GM18520 (cell line): Measurements from ENCODE around the gene DLGAP1.
"Not testable (repeated sequence)": the region's sequence is repeated elsewhere in the genome, so short reads cannot be mapped to it uniquely, and the experiment has no call there.

Experiments used
- ATAC-seq: cut with Tn5 transposase; IDR thresholded peaks from one replicate; pipeline ENCODE4 v1.9.1; 2021; ENCODE audit not compliant: unreplicated experiment

Gene DLGAP1

DNA sequence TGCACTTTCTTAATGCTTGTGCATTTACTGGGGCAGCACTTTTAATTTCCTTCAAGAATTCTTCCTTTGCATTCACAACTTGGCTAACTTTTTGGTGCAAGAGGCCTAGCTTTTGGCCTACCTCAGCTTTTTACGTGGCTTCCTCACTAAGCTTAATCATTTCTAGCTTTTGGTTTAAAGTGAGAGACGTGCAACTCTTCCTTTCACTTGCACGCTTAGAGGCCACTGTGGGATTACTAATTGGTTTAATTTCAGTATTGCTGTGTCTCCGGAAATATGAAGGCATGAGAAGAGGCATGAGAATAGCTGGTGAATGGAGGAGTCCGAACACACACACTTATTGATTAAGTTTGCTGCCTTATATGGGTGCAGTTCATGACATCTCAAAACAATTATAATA is 354.1 kb downstream of the DLGAP1 start:
- peak; percentile 54 for ATAC-seq

DNA sequence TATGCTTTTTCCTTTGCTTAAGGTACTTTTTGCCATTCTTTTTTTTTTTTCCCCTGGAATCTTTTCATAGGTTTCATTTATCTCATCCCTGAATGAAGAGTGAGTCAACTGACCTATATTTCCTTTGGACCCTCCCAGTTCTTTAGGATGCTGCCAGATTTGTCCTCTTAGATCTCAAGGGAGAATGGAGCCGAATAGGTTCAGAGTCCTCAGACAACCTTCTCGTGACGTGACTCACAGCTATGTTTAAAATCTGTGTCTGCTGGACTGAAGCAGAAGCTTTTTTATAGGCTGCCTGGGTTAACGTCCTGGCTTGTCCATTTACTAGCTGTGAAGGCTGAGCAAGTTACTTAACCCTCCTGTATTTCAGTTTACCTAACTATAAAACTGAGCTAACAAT is 358.6 kb downstream of the DLGAP1 start:
- no peak for ATAC-seq

DNA sequence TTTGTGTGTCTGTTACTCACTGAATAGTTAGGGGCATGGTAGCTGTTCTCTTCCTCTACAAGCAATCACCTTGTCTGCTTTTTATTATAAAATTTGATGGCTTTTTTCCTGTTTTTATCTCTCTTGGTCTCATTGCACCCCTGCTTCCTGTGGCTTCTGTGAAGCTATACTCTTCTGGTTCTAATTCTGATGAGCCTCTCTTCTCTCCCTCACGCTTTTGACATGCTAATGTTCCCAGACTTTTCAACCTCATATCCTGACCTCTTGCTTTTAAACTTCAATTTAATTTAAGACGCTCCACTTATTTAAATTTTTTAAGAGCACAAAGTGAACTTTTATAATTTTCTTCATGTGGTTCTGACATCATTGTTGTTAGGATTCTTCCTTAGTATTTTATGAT is 361.4 kb downstream of the DLGAP1 start:
- no peak for ATAC-seq

DNA sequence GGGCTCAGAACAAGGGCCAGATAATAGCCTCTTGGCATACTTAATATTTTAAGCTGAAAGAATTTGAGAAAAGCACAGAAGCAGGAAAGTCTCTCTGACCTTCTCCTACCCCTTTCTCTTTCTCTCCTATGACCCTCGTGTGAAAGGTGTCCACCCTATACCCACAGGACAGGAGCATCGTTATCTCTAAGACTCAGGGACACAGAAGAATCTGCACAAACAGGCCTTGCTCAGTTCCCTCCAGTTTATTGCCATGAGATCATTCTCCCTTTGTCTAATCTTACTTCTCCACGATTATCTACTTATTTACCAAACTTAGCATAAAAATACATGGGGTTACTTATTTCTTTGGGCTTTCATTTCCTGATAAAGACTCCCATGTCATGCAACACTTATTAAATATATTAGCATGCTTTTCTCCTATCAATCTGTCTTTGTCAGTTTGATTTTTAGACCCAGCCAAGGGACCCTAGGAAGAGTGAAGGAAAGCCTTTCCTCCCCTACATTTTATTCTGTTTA is 370.7 kb downstream of the DLGAP1 start:
- ATAC-seq, result no peak

DNA sequence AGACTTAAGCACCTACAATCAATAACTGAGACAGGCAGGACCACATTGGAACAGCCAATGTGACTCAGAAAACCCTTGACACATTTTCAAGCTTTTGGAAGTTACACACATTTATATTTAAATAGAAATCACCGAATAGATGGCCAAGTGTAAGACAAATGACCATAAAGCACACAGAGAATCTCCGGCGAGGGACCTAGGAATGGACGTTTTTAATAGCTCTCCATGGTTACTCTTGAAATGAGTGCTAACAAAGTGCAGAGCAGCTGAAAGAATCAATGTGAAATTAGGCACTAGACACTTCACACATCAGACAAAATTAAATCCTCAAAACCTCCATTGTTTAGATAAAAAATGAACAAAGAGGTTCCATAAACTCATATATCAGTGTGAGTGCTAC is 376.9 kb downstream of the DLGAP1 start:
- ATAC-seq, result no peak

DNA sequence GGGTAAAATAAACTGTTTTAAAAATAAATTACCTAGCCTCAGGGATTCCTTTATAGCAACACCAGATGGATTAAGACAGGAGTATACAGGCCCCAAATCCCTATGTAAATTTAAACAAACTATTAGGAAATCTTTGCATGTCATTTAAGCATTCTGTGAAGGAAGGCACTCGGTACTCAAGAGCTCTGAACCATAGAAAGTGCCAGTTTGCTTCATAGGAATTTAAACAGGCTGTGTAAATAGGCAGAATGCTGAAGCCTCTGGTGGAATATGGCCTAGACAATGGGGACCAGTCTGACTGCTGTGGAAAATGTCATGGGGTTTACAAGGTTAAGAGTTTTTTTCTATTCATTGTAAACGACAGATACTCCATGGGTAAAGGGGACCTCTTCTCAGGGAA is 377.4 kb downstream of the DLGAP1 start:
- no peak for ATAC-seq

DNA sequence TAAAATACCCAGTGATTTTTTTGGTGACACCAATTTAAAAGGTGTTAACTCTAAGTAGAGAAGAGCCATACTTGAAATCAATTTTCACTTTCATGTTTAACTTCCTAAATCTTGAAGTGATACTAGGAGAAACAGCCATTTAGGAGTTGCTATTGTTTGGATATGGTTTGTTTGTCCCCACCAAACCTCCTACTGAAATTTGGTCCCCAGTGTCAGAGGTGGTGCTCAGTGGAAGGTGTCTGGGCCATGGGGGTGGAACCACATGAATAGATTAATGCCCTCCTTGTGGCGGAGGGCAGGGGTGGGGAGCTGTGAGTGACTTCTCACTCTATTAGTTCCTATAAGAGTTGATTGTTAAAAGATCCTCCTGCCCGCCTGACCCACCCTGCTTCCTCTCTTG is 377.9 kb downstream of the DLGAP1 start:
- ATAC-seq, result no peak

DNA sequence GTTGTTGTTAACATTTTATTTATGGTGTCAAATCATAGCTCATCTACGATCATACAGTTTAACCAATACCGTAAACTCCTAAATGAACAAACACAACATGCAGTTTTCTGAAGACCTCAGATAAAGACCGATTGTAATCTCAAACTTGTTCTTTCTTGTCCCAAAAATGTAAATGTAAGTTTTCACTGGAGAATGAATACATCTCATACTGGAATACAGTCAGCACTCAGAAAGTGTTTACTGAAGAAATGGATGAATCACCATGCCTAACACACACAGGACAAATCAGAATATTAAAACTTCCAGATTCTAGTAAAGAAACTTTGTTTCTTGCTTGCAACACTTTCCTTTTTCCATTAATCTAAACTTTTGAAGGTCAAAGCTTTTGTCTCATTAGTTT is 380.5 kb downstream of the DLGAP1 start:
- no peak for ATAC-seq

DNA sequence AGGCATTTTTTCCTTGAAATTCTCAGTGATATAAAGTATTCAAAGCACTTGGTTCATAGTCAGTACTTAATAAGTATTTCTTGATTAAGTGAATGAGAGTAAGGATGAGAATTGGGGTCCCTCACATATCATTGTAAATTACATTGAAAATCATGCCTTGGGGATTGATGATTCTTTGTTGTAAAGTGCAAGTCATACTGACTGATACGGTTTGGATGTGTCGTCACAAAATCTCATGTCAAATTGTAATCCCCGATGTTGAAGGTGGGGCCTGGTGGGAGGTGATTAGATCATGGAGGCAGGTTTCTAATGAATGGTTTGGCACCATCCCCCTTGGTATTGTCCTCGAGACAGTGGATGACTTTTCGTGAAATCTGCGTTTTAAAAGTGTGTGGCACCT is 385.9 kb downstream of the DLGAP1 start:
- no peak for ATAC-seq

DNA sequence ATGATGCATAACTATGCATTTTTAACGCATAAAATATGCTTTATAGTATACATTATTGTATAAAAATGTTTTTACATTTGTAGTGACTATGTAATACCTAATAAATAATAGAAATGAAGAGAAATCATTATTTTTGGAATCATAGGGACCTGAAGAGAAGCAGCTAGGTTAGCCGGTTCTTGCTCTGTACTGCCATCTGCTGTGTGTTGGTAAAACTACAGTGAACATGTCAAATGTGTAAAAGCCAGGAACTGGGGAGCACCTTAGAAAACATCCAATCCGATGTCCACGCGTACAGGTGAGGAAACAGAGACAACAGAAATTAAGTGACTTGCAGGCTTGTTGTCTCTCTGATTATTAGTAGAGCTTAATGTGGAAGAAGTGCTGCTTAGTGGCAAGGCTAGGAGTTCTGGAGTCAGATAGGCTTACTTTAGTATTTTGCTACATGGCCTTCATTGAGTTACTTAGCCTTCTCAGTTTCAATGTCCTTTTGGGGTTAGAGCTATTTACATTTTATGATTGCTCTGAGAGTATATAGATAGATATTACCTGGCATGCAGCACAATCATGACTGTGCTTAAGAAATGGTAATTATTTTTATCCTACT is 386.5 kb downstream of the DLGAP1 start:
- ATAC-seq, result no peak

DNA sequence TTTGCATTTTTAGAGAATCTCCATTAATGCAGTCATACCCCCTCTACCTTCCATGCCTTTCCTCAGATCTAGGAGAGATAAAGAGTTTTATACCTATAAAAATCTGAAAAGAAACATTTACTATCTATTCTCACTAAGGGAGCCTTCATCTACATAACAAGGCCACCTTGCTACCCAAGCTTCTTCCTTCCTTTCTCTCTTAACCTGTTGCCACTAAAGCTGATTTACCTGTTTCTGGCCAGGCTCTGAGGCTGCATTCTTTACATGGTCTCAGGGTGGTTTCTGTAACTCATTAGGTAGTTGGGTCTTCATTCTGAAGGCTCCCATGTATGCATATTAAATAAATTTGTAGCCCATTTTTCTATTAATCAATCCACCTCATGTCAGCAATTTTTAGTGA is 391.6 kb downstream of the DLGAP1 start:
- ATAC-seq, result no peak

DNA sequence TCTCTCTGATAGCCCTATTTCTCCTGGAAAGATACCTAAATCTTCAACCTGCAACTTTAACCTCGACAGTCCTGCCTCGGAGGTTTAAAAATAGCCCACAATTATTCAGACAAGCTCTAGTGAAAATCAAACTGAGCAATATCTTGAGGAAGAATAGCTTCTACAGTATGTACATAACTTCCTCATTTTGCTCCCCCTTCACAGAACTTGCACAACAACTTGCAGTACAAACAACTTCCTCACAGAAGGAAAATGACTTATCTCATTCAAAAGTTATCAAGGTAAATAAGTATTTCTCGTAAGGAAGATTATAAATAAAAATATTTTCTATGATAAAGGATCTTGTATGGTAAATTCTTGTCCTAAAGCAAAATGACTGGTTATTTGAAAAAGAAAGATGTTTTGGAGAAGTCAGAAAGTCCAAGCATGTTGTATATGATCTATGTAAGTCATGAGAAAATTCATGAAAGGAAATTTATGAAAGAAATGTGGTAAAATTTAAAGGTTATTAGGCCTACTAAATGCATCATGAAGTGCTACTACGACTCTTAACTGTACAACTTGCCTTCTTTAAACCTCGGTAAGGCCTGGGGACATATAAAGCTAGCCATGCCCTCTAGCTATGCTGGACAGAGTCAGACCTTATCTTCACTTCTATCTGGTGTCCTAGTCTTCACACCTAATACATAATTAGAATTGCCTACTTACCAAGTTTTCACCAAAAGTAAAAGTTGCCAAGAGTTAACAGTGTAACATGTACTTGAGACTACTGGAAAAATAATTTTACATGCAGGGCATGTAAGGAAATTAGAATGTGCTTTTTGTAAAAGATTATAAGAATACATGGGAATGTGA is 394.5 kb downstream of the DLGAP1 start:
- no peak for ATAC-seq

DNA sequence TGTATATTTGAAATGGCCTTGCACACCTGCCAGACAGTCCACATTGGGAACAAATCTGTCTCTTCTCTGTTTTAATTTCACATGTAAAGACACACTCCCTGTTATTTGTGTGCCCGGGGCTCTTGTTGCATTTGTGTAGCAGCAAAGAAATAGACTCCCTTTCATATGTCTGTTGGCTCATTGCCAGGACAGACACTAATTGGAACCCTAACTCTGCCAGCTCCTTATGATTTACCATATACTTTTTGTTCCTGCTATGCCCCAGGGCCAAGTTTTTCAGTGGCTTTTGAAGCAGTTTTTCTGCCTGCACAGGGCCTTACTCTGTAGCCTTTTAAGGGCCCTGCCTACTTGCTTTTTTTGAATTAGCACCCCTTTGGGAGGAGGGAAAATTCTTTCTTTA is 396.9 kb downstream of the DLGAP1 start:
- no peak for ATAC-seq

DNA sequence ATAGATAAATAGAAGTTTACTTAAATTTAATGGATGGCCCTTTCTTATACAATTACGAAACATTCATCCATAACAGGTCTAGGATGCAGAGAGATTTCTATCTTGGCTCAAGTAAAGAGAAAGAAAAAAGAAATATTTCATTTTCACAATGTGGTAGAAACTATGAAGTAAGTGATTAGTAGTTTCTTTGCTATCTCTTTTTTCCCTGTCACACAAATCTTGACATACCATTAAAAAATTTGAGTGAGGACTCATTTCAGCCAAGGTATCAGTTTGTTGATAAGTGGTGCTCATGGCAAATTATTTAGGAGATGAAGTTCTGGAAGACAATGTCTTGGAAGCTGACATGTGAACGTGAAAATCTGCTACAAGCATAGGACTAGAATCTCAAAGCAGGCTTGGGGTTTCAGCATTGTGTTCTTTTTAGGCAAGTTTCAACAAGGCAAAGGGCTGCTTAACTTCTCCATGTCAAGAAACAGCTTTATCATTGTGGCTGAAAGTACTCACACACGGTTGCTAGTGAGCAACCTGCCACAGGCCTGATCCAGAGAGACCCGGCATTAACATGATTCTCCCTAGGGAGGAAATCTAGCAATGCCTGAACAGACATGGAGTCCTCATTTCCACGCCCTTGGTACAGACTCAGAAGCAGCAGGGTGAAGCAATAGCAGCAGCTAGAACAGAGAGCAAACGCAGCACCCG is 414.6 kb downstream of the DLGAP1 start:
- ATAC-seq, result no peak

DNA sequence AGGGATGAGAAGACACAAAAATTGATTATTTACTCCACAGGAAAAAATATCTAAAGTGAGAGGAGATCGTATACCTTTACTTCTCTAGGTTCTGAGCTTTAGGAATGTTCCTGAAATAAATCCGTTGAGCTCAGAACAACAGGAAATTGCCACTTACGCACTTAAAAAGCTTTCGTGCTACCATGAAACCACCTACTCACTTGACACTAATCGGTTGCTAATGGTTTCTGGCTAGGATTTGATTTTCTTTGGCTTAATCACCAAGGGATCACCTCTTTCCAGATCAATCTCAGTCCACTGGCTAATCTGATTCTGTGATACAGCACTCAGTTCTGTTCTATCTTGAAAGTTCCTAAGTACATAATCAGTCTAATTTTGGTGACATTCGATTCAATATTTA is 419.6 kb downstream of the DLGAP1 start:
- no peak for ATAC-seq

DNA sequence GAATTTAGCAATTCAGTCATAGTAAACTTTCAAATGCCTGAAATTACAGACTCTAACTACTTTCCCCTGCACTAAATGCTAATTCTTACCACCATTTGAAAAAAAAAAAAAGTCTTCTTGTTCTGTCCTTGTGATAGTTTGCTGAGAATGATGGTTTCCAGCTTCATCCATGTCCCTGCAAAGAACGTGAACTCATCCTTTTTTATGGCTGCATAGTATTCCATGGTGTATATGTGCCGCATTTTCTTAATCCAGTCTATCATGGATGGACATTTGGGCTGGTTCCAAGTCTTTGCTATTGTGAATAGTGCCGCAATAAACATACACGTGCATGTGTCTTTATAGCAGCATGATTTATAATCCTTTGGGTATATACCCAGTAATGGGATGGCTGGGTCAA is 420.3 kb downstream of the DLGAP1 start:
- not testable (repeated sequence) for ATAC-seq

DNA sequence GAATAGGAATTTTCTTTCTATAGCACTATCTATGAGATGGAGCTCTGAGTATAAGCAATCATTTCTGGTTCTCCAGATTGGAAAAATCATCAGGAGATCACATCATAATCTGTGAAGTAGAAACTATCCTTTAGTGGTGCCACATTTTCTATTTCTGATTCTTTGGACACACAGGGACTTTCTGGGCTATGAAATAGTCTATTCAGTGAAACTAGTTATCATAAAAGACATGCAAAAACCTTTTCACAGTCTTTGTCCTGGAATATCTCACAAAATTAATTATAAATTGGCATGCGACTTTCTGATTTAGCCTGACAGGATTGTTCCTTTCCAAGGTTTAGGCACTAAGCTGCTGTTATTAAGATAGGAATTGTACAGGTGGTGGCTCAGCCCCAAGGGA is 428.6 kb downstream of the DLGAP1 start:
- no peak for ATAC-seq

DNA sequence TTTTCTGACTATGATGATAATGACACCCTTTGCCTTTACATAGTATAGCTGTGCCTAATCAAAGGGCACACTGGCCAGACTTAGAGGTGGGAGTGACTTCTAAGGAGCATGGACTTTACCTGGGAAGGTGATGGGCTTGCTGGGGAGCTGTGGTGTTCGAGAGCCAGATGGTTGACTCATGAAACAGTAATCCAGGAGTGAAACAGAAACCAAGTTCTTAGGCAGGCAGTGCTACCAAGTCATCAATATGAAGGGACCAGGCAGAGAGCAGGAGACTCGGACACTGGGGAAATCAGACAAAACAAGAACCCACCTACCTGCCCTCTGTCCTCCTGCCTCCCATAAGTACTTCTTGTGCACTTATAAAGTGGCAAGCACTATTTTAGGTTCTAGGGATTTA is 430.4 kb downstream of the DLGAP1 start:
- peak; percentile 39 for ATAC-seq

DNA sequence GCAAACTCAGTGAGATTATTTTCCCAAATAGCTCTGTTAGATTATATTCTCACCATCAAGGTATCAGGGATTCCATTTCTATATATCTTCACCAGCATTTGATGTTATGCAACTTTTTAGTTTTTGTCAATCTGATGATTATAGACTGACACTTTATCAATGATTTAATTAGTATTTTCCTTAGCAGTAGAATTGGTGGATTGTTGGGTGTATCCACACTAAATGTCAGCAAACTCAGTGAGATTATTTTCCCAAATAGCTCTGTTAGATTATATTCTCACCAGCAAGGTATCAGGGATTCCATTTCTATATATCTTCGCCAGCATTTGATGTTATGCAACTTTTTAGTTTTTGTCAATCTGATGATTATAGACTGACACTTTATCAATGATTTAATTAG is 432.4 kb downstream of the DLGAP1 start:
- ATAC-seq, result not testable (repeated sequence)

DNA sequence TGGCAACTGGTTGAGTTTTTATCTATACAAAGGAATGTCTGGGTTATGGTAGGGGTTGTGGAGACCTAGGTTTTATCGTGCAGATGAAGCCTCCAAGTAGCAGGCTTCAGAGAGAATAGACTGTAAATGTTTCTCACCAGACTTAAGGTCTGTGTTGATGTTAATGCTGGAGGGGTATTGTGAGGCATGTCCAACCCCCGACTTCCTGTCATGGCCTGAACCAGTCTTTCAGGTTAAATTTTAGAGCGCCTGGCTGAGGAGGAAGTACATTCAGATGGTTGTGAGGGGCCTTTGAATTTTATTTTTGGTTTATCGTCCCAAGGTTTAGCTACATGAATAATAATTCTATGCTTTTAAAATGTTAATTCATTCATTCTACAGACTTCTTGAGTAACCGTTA is 435.1 kb downstream of the DLGAP1 start:
- no peak for ATAC-seq

DNA sequence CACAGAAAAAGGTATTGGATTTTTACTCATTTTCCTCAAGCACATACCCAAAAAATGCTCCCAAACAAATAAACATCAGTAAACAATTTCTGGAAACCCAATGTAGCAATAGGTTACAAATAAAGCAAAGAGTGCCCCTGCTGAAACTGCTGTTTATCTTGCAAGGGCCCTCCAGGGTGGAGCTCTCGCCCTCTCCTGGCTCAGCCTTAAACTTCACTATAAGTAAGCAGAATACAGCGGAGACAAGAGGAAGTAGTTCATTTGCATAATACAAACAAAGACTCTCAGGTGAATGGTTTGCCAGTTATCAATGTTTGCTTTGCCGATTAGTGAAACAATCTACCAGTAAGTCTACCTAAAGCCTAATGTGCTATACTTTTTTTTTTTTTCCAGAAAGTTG is 437.6 kb downstream of the DLGAP1 start:
- ATAC-seq, result peak; percentile 69
